ENCODE results near the gene TMEM101.

GRCh38 chr17:43961954-43962353, 52.8 kb downstream of the TMEM101 start:
- TF ChIP-seq POLR2AphosphoS5 (IDR thresholded peaks at IDR 0.05) (no peak), CTCF (IDR thresholded peaks at IDR 0.05) (no peak), POLR2A (IDR thresholded peaks at IDR 0.05; ENCODE audit: low read depth) (no peak), EP300 (IDR thresholded peaks at IDR 0.05) (no peak)
